PC-3 (cell line): ENCODE measurements around the gene FOXJ3. TPM values are rescaled to one million over a fixed set of nuclear protein-coding genes. Genes with fewer than 3 reads are reported as not detected.

Experiments
- ATAC-seq: fragments of 200-7000 bp; cut with Tn5 transposase; 2 replicates; pipeline ENCODE4 v1.9.1; 2020; ENCODE audit warnings: mild to moderate bottlenecking, moderate library complexity
- BruUV-seq: library from RNA; stranded (reverse); fragments of 400-500 nt; replicated peaks from 2 replicates; lab custom pipeline; 2021; lab: Mats Ljungman, UMichigan
- CTCF ChIA-PET: fragments of 300-600 bp; sonication (Branson Sonifier 250); formaldehyde crosslinking; loops from one replicate; lab custom pipeline; 2022; ENCODE audit warnings: antibody characterized with exemption; lab: Charles Lee
- POLR2A ChIA-PET: fragments of 300-600 bp; sonication (Branson Sonifier 250); formaldehyde crosslinking; loops from one replicate; lab custom pipeline; 2022; ENCODE audit warnings: antibody characterized with exemption; ENCODE audit not compliant: unreplicated experiment; lab: Charles Lee
- DNase-seq: peaks from one replicate; pipeline ENCODE4 v3.0.0-alpha.2; 2015
- H2AFZ ChIP-seq: fragments of 300-600 bp; sonication (generic); 2 replicates; pipeline ENCODE4 v1.6.0; 2016; ENCODE audit warnings: antibody characterized with exemption, low read length
- H3F3A ChIP-seq: fragments of 300-600 bp; sonication (generic); one replicate; pipeline ENCODE4 v1.6.0; 2017; ENCODE audit warnings: antibody characterized with exemption, low read length, control low read depth, mild to moderate bottlenecking; ENCODE audit not compliant: unreplicated experiment
- H3K27ac ChIP-seq: fragments of 300-600 bp; sonication (generic); 2 replicates; pipeline ENCODE4 v1.5.1; 2016; ENCODE audit warnings: mild to moderate bottlenecking, low read length
- H3K27me3 ChIP-seq: fragments of 300-600 bp; sonication (generic); 2 replicates; pipeline ENCODE4 v1.6.1; 2016; ENCODE audit warnings: low read length, mixed read lengths
- H3K36me3 ChIP-seq: fragments of 300-600 bp; sonication (generic); 2 replicates; pipeline ENCODE4 v1.6.1; 2016; ENCODE audit warnings: low read depth, mixed run types, low read length, mixed read lengths
- H3K4me1 ChIP-seq: fragments of 300-600 bp; sonication (generic); 2 replicates; pipeline ENCODE4 v1.5.1; 2016; ENCODE audit warnings: low read length; ENCODE audit not compliant: insufficient read depth
- H3K4me2 ChIP-seq: fragments of 300-600 bp; sonication (generic); 2 replicates; pipeline ENCODE4 v1.6.0; 2016; ENCODE audit warnings: low read length
- H3K4me3 ChIP-seq: fragments of 300-600 bp; sonication (generic); 2 replicates; pipeline ENCODE4 v1.5.1; 2016; ENCODE audit warnings: mild to moderate bottlenecking, low read length, mixed read lengths
- H3K79me2 ChIP-seq: fragments of 300-600 bp; sonication (generic); 2 replicates; pipeline ENCODE4 v1.6.1; 2017; ENCODE audit warnings: low read length, mixed read lengths
- H3K9ac ChIP-seq: fragments of 300-600 bp; sonication (generic); 2 replicates; pipeline ENCODE4 v1.6.0; 2016; ENCODE audit warnings: mild to moderate bottlenecking, low read length
- H3K9me2 ChIP-seq: fragments of 300-600 bp; sonication (generic); replicated peaks from 2 replicates; pipeline ENCODE4 v1.6.1; 2016; ENCODE audit warnings: mixed run types, low read length, mixed read lengths
- H3K9me3 ChIP-seq: fragments of 300-600 bp; sonication (generic); 2 replicates; pipeline ENCODE4 v1.6.1; 2016; ENCODE audit warnings: low read length, mixed read lengths
- H4K20me1 ChIP-seq: fragments of 300-600 bp; sonication (generic); 2 replicates; pipeline ENCODE4 v1.6.1; 2016; ENCODE audit warnings: low read length, mixed read lengths
- CTCF ChIP-seq: fragments of 300-600 bp; sonication (generic); conservative IDR thresholded peaks from 2 replicates; pipeline ENCODE4 v1.5.1; 2017; ENCODE audit warnings: antibody characterized with exemption, low read depth, mild to moderate bottlenecking, low read length
- EZH2 ChIP-seq: fragments of 300-600 bp; sonication (generic); IDR thresholded peaks from one replicate; pipeline ENCODE4 v1.6.1; 2017; ENCODE audit warnings: antibody characterized with exemption, mild to moderate bottlenecking, low read length; ENCODE audit not compliant: unreplicated experiment
- EZH2phosphoT487 ChIP-seq: fragments of 300-600 bp; sonication (generic); IDR thresholded peaks from 2 replicates; pipeline ENCODE4 v1.6.1; 2018; ENCODE audit warnings: mild to moderate bottlenecking, antibody characterized with exemption, low read length, borderline replicate concordance
- intact Hi-C: fragments of 100-400 bp; cut with micrococcal nuclease; formaldehyde crosslinking; loops from 2 replicates; pipeline ENCODE4 v1.9.0; 2023
- total RNA-seq: library from RNA; depleted of rRNA; stranded (reverse); fragments of >200 nt; gene quantifications from 2 replicates; pipeline ENCODE4 v1.2.3, GENCODE V29; 2014

The FOXJ3 gene
- total RNA-seq, 1 experiment from 2014 or later: 23.4 TPM

DNA sequence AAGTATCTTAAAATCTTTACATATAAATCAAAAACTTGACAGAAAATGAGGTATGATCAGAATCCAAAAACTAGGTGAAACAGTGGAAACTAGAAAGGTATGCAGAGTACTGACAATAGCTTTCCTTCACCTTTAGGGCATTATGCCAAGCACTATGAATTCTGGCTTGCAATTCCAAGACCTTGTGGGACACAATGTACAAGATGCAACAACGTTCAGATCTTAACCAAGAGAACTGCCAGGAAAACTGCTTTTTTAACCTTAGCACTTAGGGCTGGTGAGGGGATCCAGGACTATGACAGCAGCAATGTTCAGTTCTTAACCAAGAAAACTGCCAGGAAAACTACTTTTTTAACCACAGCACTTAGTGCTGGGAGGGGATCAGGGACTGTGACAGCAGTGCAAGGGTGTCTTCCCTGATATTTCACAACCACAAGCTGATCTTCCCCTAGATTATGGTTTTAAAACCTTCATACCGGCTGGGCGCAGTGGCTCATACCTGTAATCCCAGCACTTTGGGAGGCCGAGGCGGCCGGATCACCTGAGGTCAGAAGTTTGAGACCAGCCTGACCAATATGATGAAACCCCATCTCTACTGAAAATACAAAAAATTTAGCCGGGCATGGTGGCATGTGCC lies 22.3 kb downstream of the FOXJ3 start:
- Histone ChIP-seq H3K36me3 (peaks cover 13% of the 10 kb centered on the region; the same call in 1 of the 2 replicates), H3K27me3 (no peaks in the 10 kb centered on the region), H3K79me2 (peaks cover 96% of the 10 kb centered on the region), H4K20me1 (peaks cover 52% of the 10 kb centered on the region), H3K9me2 (no peaks in the 10 kb centered on the region), H3F3A (no peaks in the 10 kb centered on the region), H3K4me2 (no peak overlapping the region), H2AFZ (no peak overlapping the region), H3K9ac (no peak overlapping the region), H3K4me1 (no peaks in the 10 kb centered on the region), H3K4me3 (no peak overlapping the region), H3K9me3 (no peaks in the 10 kb centered on the region), H3K27ac (no peak overlapping the region)
- ATAC-seq: no peak
- ChIA-PET CTCF (no interaction called here), POLR2A (no interaction called here)
- no TSS peak for BruUV-seq
- TF ChIP-seq CTCF: no peak
- no peak for TF ChIP-seq EZH2phosphoT487
- no peak for TF ChIP-seq EZH2
- intact Hi-C loops: no loop called here
- no peak for DNase-seq

- Histone ChIP-seq H2AFZ (no peak overlapping the region), H3F3A (no peaks in the 10 kb centered on the region), H3K27me3 (no peaks in the 10 kb centered on the region), H3K4me2 (no peak overlapping the region), H3K9ac (no peak overlapping the region), H3K27ac (no peak overlapping the region), H3K9me3 (no peaks in the 10 kb centered on the region), H3K4me3 (no peak overlapping the region), H3K4me1 (no peaks in the 10 kb centered on the region), H3K36me3 (peaks cover 18% of the 10 kb centered on the region; the same call in 1 of the 2 replicates), H3K9me2 (no peaks in the 10 kb centered on the region), H4K20me1 (peaks cover 46% of the 10 kb centered on the region), H3K79me2 (peaks cover 96% of the 10 kb centered on the region)
- DNase-seq (no peak), ATAC-seq (no peak)
- POLR2A ChIA-PET: no interaction called here
- intact Hi-C loops: no loop called here
- no peak for TF ChIP-seq EZH2phosphoT487
- TF ChIP-seq CTCF: no peak
- no peak for TF ChIP-seq EZH2
- CTCF ChIA-PET: no interaction called here
- BruUV-seq: no TSS peak
Observed at GRCh38 chr1:42311897-42312296, 23.1 kb downstream of the FOXJ3 start.

GRCh38 chr1:42311138-42311537 lies 23.9 kb downstream of the FOXJ3 start:
- H3K79me2 ChIP-seq: peaks cover 90% of the 10 kb centered on the region
- H3K4me3 ChIP-seq: no peak overlapping the region
- BruUV-seq: no TSS peak
- no peak overlapping the region for H3K4me2 ChIP-seq
- H3K9ac ChIP-seq: no peak overlapping the region
- no peak for DNase-seq
- ChIA-PET CTCF (no interaction called here), POLR2A (no interaction called here)
- H3K9me2 ChIP-seq: no peaks in the 10 kb centered on the region
- H3K36me3 ChIP-seq: peaks cover 18% of the 10 kb centered on the region; the same call in 1 of the 2 replicates
- H4K20me1 ChIP-seq: peaks cover 43% of the 10 kb centered on the region
- no peaks in the 10 kb centered on the region for H3F3A ChIP-seq
- H3K27ac ChIP-seq: no peak overlapping the region
- H3K27me3 ChIP-seq: no peaks in the 10 kb centered on the region
- no peaks in the 10 kb centered on the region for H3K9me3 ChIP-seq
- TF ChIP-seq EZH2phosphoT487 (no peak), CTCF (no peak), EZH2 (no peak)
- ATAC-seq: no peak
- intact Hi-C loops: no loop called here
- H3K4me1 ChIP-seq: no peaks in the 10 kb centered on the region
- H2AFZ ChIP-seq: no peak overlapping the region
